Measurements from ENCODE around the gene PLEKHA4.

Gene PLEKHA4

DNA sequence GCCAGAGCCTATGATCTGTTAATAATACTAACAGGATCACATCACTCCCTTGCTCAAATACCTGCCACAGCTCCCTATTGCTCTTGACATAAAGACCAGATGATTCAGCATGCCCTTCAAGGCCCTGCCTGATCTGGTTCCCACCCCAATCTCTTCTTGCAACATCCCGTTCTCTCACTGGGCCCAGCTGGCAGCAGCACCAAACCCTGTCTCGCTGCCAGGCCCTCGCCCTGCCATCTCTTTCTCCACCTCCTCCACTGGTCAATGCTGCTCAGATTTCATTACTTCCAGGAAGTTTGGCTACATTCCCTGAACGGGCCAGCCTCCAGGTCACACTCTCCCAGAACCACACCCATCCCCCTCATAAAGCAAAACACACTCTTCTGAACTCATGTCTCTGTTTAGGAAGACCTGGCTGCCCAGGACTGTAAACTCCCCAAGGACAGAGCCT lies 49.0 kb downstream of the PLEKHA4 start:
- no peak for DNase-seq

GRCh38 chr19:48818234-48818820 lies 50.1 kb downstream of the PLEKHA4 start:
- no peak for DNase-seq

GRCh38 chr19:48817585-48818124 lies 50.8 kb downstream of the PLEKHA4 start:
- DNase-seq: no peak

DNA sequence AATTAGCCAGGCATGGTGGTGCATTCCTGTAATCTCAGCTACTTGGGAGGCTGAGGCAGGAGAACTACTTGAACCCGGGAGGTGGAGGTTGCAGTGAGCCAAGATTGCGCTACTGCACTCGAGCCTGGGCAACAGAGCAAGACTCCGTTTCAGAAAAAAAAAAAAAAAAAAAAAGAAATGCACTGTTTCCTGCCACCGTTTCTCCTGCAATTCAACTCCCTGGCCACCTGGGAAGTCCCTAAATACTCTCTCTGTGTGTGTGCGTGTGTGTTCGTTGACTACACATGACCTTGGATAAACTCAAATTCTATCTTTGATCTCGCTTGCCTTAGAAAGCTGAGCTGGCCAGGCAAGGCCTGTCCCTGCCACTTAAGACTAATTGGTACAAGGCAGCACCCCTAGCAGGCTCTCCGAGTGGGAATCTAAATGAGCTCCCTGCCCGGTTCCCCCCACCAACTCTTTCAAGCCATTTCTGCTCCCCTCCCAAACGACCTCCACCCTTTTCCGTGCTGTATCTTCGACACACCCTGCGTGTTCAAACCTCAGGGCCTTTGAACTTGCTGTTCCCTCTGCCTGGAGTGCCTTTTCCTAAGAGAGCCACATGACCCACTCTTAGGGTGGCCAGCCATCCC lies 52.4 kb downstream of the PLEKHA4 start:
- DNase-seq: peak; percentile 40

DNA sequence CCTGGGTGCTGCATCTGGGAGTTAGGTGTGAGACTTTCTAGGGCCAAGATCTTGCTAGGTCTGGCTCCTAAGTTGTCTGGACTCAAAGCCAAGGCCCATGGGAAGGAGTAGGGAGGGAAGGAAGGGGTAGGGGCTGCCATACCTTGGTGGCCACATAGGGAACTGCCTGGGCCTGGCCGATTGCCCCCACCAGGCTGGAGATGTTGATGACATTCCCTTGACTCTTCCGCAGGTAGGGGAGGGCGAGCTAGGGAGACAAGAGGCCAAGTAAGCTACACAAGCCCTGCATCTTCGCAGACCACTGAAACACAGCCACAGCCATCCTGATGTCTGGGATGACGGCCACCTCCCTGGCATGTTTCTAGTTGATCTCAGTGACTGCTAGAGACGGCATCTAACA lies 53.5 kb downstream of the PLEKHA4 start:
- DNase-seq: no peak

GRCh38 chr19:48813123-48813913 lies 55.1 kb downstream of the PLEKHA4 start:
- DNase-seq: no peak

- peak; percentile 91 for DNase-seq
These were observed 56.1 kb downstream of the PLEKHA4 start for GRCh38 chr19:48812094-48812929.

DNA sequence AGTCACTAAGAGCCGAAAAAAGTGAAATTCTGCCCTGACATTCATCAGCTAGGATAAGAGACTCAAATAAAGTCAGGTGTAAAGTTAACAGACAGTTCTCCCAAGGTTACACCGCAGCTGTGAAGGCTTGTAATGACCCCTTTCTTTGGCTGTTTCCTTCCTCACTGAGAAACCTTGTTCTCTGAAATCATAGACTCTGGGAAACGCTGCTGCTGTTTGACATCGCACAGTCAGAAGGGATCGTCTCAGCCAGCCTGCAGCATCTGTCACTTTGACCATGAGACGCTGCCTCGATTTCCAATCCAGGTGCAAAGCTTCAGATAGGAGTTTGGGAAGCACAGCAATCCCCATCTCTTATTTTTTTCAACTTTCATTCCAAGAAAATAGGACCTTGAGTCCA lies 58.3 kb downstream of the PLEKHA4 start:
- peak; percentile 27 for DNase-seq

DNA sequence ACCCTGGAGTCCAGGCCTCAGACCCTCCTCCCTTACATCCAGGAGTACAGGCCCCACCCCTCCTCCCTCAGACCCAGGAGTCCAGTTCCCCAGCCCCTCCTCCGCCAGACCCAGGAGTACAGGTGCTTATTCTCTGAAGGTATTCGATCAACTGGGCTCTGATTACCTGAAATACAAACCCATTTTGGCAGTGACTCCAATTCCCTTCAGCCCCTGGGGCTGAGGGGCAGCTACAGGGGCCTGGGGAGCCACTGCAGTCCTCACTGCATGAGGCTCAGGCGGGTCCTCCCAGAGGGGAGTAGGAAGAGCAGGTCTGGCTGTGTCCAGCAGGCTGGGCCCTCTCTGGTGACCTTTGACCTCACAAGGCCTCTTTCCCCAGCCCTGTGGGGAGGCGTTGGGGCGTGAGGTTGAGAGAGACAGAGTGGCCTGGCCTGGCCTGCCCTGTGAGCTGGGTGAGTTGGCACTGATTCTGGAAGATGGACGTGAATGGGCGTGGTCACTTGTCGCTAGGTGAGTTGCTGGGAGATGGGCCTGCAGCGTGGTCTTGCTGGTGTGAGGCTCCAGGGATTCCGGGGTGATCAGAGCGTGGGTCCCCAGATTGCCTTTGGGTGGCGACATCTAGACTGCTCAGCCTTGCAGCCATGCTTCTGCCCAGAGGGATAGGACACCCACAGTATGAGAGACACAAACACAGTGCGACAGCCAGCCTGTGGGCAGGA lies 60.7 kb downstream of the PLEKHA4 start:
- peak; percentile 64 for DNase-seq

- peak; percentile 84 for DNase-seq
These were observed 61.4 kb downstream of the PLEKHA4 start for GRCh38 chr19:48806818-48807589.

DNA sequence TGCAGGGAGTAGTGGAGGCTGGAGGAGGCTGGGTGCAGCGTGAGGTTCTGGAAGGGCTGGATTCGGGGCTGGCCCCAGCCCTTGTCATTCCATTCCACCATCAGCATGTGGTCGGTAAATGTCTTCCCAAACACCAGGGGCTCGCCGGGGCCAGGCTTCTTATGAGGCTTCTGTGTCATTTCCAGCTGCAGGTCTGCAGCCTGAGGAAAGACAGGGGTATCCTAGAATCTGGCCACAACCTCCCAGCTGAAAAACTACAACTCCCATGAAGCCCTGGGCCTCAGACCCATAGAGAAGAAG lies 61.9 kb downstream of the PLEKHA4 start:
- DNase-seq: no peak

DNA sequence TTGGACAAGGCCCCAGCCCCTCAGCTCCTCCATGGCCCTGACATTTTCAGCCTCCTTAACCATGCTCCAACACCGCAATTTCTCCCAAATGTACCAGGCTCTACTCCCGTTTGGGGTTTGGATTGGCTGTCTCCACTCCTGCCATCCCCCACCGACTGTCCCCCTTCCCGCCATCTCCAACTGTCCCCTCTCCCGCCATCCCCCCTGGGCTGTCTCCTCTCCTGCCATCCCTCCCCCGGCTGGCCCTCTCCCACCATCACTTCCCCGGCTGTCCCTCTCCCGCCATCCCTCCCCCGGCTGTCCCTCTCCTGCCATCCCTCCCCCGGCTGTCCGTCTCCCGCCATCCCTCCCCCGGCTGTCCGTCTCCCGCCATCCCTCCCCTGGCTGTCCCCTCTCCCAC lies 63.0 kb downstream of the PLEKHA4 start:
- DNase-seq: no peak

DNA sequence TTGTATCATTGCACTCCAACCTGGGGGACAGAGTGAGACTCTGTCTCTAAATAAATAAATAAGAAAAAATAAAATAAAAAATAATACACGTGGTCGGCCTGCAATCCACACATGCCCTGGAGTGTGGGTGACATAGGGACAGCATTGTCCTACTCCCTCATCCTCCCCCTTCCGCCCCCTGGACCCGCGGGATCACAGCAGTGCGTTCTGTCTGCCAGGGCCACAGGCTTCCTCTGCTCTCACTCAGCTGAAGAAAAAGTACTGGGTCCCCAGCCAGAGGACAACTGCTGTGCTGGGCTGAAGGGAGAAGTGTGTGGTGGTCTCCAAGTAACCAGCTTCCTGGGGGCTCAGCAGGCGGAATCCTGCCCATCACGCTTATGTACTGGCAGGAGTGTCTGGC lies 63.9 kb downstream of the PLEKHA4 start:
- no peak for DNase-seq

- no peak for DNase-seq
These were observed 65.8 kb downstream of the PLEKHA4 start for GRCh38 chr19:48802623-48803022.

DNA sequence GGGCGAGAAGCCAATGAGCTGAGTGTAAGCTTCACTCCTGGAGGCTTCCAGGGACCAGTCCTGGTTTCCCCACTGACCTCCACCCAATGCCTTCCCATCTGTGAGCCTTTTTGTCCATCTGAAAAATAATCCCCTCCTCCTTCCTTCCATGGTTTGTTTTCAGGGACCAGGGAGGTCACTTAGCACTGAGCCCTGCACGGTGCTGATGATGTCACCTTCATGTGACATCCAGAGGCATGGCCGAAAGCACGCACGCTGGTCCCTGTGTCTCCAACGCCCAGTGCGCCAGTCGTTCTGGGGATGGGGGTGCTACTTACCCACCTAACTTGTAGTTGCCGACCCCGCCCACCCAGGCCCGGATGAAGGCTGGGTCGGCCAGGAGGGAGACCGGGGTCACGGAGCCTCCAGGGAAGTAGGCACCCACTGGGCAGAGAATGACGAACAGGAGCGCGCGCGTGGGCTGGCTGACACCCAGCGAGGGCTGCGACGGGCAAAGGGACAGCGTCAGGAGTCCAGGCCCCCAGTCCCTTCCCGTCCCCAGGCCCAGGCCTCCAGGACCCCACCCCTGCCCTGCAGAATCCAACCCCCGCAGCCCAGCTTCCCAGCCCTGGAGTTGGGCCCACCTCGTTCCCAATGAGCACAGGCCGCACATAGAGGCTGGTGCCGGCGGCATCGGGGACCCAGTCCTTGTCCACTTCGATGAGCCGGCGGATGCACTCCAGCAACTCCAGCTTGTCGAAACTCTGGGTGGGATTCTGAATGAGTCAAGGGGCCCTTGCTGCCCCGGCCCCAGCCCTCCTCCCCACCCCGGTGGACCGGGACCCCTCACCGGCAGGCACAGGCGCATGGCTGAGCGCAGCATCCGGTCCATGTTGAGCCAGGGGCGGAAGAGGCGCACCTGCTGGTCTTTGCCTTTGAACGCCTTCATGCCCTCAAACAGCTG lies 68.8 kb downstream of the PLEKHA4 start:
- no peak for DNase-seq

- no peak for DNase-seq
These were observed 69.5 kb downstream of the PLEKHA4 start for GRCh38 chr19:48798937-48799336.

DNA sequence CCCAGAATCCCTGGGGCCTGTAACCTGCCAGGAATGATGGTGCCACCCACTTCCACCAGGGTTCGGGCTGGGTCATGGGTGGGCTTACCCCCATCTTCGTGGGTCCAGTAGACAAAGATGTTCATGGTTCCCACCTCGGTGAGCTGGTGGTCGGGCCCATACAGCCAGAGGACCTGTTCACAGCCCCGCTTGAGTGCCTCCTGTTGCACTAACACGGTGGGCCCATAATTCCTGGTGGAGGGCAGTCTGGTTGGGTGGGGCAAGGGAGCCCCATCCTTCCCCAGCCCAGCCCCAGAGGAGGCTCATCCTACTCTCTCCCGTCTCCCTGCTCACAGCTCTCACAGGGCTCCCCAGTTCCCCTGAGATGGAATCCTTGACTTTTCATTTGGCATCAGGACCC lies 71.3 kb downstream of the PLEKHA4 start:
- DNase-seq: no peak

DNA sequence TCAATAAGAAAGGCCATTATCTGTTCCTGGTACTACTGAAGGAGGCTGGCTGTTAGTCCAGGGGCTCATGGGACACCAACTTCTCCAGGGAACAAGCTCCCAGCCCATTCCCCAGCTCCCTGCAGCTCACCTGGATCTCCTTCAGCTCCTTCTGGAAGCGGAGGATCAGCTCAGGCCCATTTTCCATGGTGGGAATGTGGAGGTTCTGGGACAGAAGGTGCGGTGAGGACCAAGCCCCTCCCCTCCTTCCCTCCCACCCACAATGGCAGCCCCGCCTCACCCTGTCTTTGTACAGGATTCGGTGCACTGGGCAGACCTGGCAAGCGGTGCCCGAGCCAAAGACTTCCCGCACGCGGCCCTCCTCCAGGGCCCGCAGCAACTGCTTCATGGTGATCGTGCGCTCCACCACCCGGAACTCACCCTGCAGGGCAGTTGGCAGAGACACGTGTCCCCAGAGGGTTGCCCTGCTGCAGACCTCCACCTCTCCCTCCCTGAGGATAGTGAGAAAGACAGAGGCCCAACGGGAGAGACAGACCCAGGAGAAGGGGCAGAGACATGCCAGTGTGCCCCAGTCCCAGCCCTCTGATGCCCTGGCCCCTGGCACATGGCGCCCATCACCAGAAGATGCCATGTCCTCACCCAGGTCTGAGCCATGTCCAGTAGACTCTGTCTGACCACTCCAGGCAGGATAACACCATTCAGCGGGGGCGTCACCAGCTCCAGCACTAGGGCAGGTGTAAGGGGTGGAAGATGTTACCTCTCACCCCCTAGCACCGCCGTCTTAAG lies 71.9 kb downstream of the PLEKHA4 start:
- no peak for DNase-seq

- DNase-seq: no peak
These were observed 72.7 kb downstream of the PLEKHA4 start for GRCh38 chr19:48795685-48796070.

Measured in hematopoietic multipotent progenitor cell treated with erythropoietin and hydrocortisone succinate and interleukin-3 and kit ligand, for 4 days (in vitro differentiated cells).